ENCODE measurements around the gene POP4.

DNA sequence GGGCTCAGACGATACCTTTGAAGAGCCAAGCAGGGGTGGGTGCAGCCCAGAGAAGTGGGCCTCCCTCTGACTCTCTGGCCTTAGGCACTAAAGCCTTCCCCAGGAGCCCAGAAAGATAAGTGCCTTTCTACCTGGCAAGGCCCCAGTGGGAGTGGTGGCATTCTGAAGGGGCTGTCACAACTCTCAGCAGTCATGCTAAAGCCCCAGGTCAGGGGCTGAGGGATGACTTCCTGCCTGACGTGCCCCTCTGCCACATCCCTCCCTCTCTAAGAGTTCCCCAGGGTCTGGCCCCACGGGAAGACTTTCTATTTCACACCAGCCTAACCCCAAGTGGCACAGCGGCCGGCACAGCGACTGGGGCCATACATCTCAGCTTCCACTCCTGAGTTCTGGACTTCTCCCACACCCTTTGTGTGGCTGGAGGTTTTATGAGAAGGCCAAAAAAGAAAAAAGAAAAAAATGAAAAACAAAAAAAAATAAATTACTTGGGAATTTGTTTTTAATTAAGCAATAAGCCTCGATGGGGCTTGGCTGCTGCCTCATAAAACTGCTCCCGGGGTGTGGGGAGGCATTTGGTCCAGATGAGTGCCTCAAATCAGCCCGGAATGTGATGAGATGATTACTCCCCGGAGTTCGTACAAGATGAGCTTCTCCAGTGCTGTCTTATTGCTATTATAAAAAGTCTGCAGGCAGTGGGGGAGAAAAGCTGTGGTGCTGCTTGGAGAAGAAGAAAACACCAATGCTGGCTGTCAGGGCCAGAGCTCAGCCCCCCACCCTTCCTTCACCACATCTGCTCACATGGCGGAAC, 30.7 kb downstream of the POP4 start:
- TF ChIP-seq POLR2A (IDR thresholded peaks at IDR 0.05) = no peak
- TF ChIP-seq CTCF (IDR thresholded peaks at IDR 0.05) = no peak

All from esophagus squamous epithelium (tissue), 4 donors.